Mammary microvascular endothelial cell (primary cell): Measurements from ENCODE around the gene CEP57. TPM values are rescaled to one million over a fixed set of nuclear protein-coding genes. Genes with fewer than 3 reads are reported as not detected.

Experiments
- total RNA-seq: library from RNA; depleted of rRNA; stranded (reverse); fragments of >200 nt; gene quantifications from 2 replicates; pipeline ENCODE4 v1.2.3, GENCODE V29; 2015

CEP57 gene
- total RNA-seq, result 23.5 and 28.2 TPM in 2 replicates

DNA sequence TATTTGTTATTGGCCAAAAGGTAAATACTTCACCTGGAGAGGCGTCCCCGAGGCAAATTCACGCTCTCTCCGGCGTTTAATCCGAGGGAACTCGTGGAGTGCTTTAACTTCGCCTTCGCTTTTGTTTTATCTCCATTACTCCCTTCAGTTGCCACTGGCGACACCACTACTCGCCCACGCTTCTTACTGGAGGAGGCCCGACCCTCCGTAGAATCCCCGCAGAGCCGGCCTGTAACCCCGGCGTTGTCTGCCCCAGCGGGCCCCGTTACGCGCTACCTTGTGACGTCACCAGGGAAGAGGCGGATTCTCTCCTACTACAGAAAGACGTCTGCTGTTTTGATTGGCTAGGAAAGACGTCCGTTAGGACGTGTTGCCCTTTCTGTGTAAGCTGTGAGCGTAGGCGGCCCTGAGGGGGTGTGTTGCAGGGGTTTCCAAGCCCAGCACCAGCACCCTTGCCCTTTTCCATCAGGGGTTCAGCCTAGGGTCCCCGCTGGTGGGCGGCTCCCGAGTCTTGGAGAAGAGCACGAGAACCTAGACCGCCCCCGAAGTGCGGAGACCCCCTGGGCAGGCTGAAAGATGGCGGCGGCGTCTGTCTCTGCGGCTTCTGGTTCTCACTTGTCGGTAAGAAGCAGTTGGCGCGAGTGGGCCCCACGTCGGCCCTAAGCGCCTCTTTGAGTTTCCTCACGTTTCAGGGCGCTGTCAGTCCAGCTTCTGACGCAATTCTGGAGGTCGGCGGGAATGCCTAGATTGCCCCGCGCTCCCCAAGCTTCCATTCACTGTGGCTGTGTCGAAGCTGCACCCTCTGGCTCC, at the start of gene CEP57:
CEP57 (plus strand) TSS at position 376 of the 810 bp plus-strand sequence; CDS start at position 577, 201 bp downstream.

GRCh38 chr11:95789506-95790122, 684 bp upstream of the CEP57 start, which contains the start of gene FAM76B:
Gene FAM76B (minus strand): TSS chr11:95789782. CDS start chr11:95789478, 304 bp downstream.

Other genes starting within 250 kb of the CEP57 start
- 13.4 and 16.7 TPM in 2 replicates for gene FAM76B, start 716 bp upstream of the CEP57 start, total RNA-seq
- gene MTMR2, start 133.6 kb downstream of the CEP57 start, total RNA-seq, result 45.1 and 48.8 TPM in 2 replicates